C4-2B (cell line): ENCODE data around the gene THBD.

Experiments
- H3K27ac ChIP-seq: fragments of 450-650 bp; 2 replicates; pipeline ENCODE4 v1.5.1; 2017
- CTCF ChIP-seq: fragments of 450-650 bp; conservative IDR thresholded peaks from 2 replicates; pipeline ENCODE4 v1.5.1; 2017; ENCODE audit warnings: mild to moderate bottlenecking
- ZFX ChIP-seq: fragments of 450-650 bp; IDR thresholded peaks from 2 replicates; pipeline ENCODE4 v1.6.1; 2017

THBD gene

DNA sequence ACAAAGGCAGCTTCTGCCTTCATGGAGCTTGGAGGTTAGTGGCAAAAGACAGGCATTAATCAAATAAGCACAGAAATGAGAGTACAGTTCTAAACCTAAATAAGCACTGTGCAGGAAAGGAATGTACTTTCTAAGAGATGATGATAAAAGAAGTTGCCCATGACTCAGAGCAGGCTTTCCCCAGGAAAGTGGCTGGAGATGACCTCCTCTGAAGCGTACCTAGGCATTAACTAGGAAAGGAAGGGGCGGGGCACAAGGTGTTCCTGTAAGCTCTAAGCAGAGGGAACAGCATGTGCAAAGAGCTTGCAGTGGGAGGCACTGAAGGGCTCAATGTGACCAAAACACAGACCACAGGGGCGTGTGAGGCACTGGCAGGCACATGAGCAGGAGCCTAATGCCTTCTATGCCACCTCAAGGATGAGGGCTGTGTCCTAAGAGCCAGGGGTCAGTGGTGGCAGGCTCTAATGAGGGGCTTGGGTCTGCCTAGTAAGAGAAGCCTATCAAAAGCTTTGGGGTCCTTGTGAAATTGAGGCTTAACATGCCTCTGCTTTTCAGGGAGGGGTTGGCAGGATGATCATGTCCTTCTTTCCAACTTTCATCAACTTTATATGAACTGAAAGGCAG lies 9.5 kb downstream of the THBD start:
- H3K27ac ChIP-seq = no peak overlapping the region
- no peak for TF ChIP-seq CTCF
- no peak for TF ChIP-seq ZFX

GRCh38 chr20:23039136-23039875 lies 10.2 kb downstream of the THBD start:
- no peak overlapping the region for H3K27ac ChIP-seq
- TF ChIP-seq CTCF = no peak
- no peak for TF ChIP-seq ZFX

DNA sequence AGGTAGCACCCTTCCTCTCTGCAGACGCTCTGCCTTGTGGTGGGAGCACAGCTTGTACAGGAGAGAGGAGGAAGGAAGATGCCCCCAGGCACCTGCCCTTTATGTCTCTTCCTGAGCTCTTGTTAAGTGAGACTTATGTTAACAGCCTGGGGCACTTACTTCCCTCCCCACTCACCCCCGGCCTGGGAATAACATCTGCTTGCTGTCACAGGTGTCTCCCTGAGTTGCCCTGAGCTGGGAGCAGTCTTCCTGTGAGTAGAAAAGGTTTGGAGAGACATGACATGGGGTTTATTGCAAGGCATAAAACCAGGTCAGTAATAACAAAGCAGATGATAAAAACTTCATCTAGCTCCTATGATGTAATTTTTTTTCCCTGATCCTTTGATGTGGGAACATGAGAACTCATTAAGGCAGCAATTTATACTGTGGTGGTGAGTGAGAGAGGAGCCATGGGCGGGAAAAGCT lies 12.4 kb downstream of the THBD start:
- TF ChIP-seq CTCF (no peak), ZFX (no peak)
- H3K27ac ChIP-seq = no peak overlapping the region

- no peak overlapping the region for H3K27ac ChIP-seq
- TF ChIP-seq ZFX = no peak
- TF ChIP-seq CTCF = no peak
These were observed 13.1 kb downstream of the THBD start for GRCh38 chr20:23036371-23036770.

GRCh38 chr20:23035731-23036130 lies 13.7 kb downstream of the THBD start:
- H3K27ac ChIP-seq = no peak overlapping the region
- TF ChIP-seq CTCF (no peak), ZFX (no peak)

DNA sequence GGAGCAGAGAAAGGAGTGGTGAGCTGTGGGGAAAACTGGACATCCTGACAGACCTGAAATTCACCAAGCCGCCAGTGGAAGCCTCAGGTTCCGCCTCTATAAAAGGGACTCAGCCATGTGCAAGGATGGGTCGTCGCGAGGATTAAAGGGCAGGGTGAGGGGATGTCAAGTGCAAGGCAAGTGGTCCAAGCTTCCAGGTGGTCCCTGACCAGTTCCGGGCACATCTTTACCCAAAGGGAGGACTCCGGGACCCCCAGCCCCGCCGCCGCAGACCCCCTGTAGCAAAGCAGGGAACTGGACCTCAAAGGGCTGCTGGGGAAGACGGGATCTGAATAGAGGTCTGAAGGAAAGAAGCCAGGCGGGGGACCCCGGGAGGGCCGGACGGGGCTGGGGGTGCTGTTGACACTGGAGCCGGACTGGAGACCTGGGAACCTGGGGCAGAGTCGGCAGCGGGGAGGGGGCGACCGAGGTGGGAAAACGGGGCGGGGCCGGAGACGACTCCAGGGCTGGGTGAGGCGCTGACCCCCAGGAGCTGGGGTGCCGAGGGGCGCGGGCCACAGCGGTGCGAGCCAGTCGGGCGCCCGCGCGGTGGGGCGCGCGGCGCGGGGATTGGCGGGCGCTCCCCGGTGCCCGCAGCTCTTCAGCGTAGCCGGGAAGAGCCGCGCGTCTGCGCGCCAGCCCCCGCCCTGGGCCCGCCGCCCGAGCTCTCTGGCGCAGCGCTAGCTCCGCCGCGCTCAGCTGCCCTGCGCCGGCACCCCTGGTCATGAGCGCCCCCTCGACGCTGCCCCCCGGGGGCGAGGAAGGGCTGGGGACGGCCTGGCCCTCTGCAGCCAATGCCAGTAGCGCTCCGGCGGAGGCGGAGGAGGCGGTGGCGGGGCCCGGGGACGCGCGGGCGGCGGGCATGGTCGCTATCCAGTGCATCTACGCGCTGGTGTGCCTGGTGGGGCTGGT lies 14.5 kb downstream of the THBD start, which contains the start of gene SSTR4:
TSS of gene SSTR4 (plus strand) at position 592 of the 951 bp plus-strand sequence. CDS start at position 764, 172 bp downstream.
- H3K27ac ChIP-seq = no peak within 1 kb of the TSS
- TF ChIP-seq ZFX (no peak), CTCF (no peak)
